ENCODE measurements around the gene POSTN.

The POSTN gene

DNA sequence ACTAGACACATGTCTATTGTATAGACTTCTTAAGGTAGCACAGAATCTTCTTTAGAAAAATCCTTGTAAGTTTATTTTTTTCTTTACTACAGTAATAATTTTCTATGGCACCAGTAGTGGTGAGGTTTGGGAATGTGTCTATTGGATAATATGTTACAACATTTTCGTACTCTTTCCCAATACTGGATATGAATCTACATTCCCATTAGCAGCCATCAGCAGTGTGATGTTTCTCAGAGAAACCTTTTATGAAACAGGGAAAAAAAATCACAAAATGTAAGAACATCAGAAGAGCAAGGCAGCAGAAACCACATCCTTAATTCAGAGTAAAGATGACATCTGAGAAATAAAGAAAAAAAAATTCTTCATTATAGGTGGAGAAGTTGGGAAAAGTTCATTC, 83.3 kb downstream of the POSTN start:
- no peak for DNase-seq (ENCODE audit: low spot score)

Measured in AG20443 (cell line).